HepG2 (cell line): ENCODE results near the gene ALDH2. TPM values are rescaled to one million over a fixed set of nuclear protein-coding genes. Genes with fewer than 3 reads are reported as not detected.

Experiments
- ATF7 ChIP-seq, 2 experiments: fragments of 450-650 bp in 1 of 2; sonication (generic) in 1 of 2; formaldehyde crosslinking in 1 of 2; IDR thresholded peaks; 2 replicates each; pipeline versions ENCODE4 v1.4.0 to v1.6.1; 2016 to 2020; ENCODE audit warnings: antibody characterized with exemption in 1 of 2, mild to moderate bottlenecking in 1 of 2, missing genetic modification reagents in 1 of 2
- CCAR2 ChIP-seq: fragments of 200-400 bp; formaldehyde crosslinking; optimal IDR thresholded peaks from 2 replicates; pipeline ENCODE3; 2018; ENCODE audit warnings: low read depth, mild to moderate bottlenecking, low read length, moderate library complexity
- HHEX ChIP-seq: IDR thresholded peaks from 2 replicates; pipeline ENCODE4 v1.6.1; 2016; ENCODE audit warnings: control low read depth
- HNRNPLL ChIP-seq: fragments of 200-400 bp; formaldehyde crosslinking; IDR thresholded peaks from 2 replicates; pipeline ENCODE4 v1.6.1; 2017; ENCODE audit warnings: mild to moderate bottlenecking, low read depth, low read length; ENCODE audit not compliant: poor library complexity, severe bottlenecking
- MEF2D ChIP-seq: sonication (generic); formaldehyde crosslinking; IDR thresholded peaks from 2 replicates; pipeline ENCODE4 v1.5.1; 2020; ENCODE audit warnings: mild to moderate bottlenecking, missing genetic modification reagents
- NFYB ChIP-seq: sonication (generic); formaldehyde crosslinking; IDR thresholded peaks from 2 replicates; pipeline ENCODE4 v1.4.0; 2020; ENCODE audit warnings: missing genetic modification reagents
- NFYC ChIP-seq: IDR thresholded peaks from 2 replicates; pipeline ENCODE4 v1.6.1; 2016; ENCODE audit warnings: missing genetic modification reagents, missing compliant biosample characterization
- PTBP1 ChIP-seq: fragments of 200-400 bp; formaldehyde crosslinking; IDR thresholded peaks from 2 replicates; pipeline ENCODE4 v1.6.1; 2018; ENCODE audit warnings: low read length, low read depth; ENCODE audit not compliant: poor library complexity, severe bottlenecking
- RBAK ChIP-seq: sonication (generic); formaldehyde crosslinking; IDR thresholded peaks from 2 replicates; pipeline ENCODE4 v1.5.1; 2020; ENCODE audit warnings: mild to moderate bottlenecking, missing genetic modification reagents
- RBFOX2 ChIP-seq: fragments of 200-400 bp; formaldehyde crosslinking; IDR thresholded peaks from 2 replicates; pipeline ENCODE4 v1.6.1; 2017; ENCODE audit warnings: low read depth, mild to moderate bottlenecking, low read length
- RFX1 ChIP-seq: fragments of 450-650 bp; IDR thresholded peaks from 2 replicates; pipeline ENCODE4 v1.6.1; 2017
- SP1 ChIP-seq, 2 experiments: fragments of 450-650 bp in 1 of 2; sonication (generic) in 1 of 2; formaldehyde crosslinking in 1 of 2; IDR thresholded peaks; 2 replicates each; pipeline versions ENCODE4 v1.4.0 to v1.6.1; 2016 to 2020; ENCODE audit warnings: missing genetic modification reagents in 1 of 2
- SSRP1 ChIP-seq: IDR thresholded peaks from 2 replicates; pipeline ENCODE4 v1.6.1; 2016; ENCODE audit warnings: control low read depth
- ZIK1 ChIP-seq: sonication (generic); formaldehyde crosslinking; IDR thresholded peaks from 2 replicates; pipeline ENCODE4 v1.5.0; 2020; ENCODE audit warnings: mild to moderate bottlenecking, low read depth, missing genetic modification reagents, borderline replicate concordance
- ZNF350 ChIP-seq: sonication (generic); formaldehyde crosslinking; IDR thresholded peaks from 2 replicates; pipeline ENCODE4 v1.4.0; 2020; ENCODE audit warnings: mild to moderate bottlenecking, low read depth, missing genetic modification reagents, borderline replicate concordance
- ZNF670 ChIP-seq: sonication (generic); formaldehyde crosslinking; IDR thresholded peaks from 2 replicates; pipeline ENCODE4 v1.8.0; 2022; ENCODE audit warnings: mild to moderate bottlenecking, missing genetic modification reagents, borderline replicate concordance
- ZSCAN12 ChIP-seq: sonication (generic); formaldehyde crosslinking; IDR thresholded peaks from 2 replicates; pipeline ENCODE4 v1.9.0; 2021; ENCODE audit warnings: mild to moderate bottlenecking, missing genetic modification reagents
- polyA plus RNA-seq, 8 experiments: library from polyadenylated mRNA; depleted of rRNA in 3 of 8; stranded (reverse) in 7 of 8; unstranded in 1 of 8; fragments of >200 nt; fragmentation: Illumina TruSeq in 4 of 8; extraction: Trizol in 4 of 8; gene quantifications; 2 replicates each; pipeline versions ENCODE4 v1.2.1 to v1.2.3, GENCODE V29; 2011 to 2016; ENCODE audit warnings: low read depth in 4 of 8, missing spikeins in 1 of 8, mixed read lengths in 1 of 8; ENCODE audit not compliant: insufficient read depth in 1 of 8
- total RNA-seq, 5 experiments: library from RNA; depleted of rRNA; stranded (reverse); fragments of >200 nt; fragmentation: Illumina TruSeq; extraction: Trizol; gene quantifications; 2 replicates each; pipeline ENCODE4 v1.2.3, GENCODE V29; 2016; ENCODE audit warnings: low read depth in 1 of 5
- TF ChIP-seq, protein P1 (sequence below): sonication (generic); formaldehyde crosslinking; IDR thresholded peaks from 2 replicates; pipeline ENCODE4 v1.5.1; 2020; ENCODE audit warnings: missing genetic modification reagents, mild to moderate bottlenecking, borderline replicate concordance
- TF ChIP-seq, protein P2 (sequence below): sonication (generic); formaldehyde crosslinking; IDR thresholded peaks from 2 replicates; pipeline ENCODE4 v1.4.0; 2020; ENCODE audit warnings: missing genetic modification reagents, borderline replicate concordance
- TF ChIP-seq, protein P3 (sequence below): sonication (generic); formaldehyde crosslinking; IDR thresholded peaks from 2 replicates; pipeline ENCODE4 v1.4.0; 2020; ENCODE audit warnings: mild to moderate bottlenecking, low read depth, missing genetic modification reagents
- TF ChIP-seq, protein P4 (sequence below): sonication (generic); formaldehyde crosslinking; IDR thresholded peaks from 2 replicates; pipeline ENCODE4 v1.4.0; 2020; ENCODE audit warnings: mild to moderate bottlenecking, missing genetic modification reagents

ALDH2 gene
- total and polyA plus RNA-seq, 2 of the 13 experiments (the other 11 are each of a cell fraction or from before 2014, with no cell fraction given): 78.8 to 103 TPM

DNA sequence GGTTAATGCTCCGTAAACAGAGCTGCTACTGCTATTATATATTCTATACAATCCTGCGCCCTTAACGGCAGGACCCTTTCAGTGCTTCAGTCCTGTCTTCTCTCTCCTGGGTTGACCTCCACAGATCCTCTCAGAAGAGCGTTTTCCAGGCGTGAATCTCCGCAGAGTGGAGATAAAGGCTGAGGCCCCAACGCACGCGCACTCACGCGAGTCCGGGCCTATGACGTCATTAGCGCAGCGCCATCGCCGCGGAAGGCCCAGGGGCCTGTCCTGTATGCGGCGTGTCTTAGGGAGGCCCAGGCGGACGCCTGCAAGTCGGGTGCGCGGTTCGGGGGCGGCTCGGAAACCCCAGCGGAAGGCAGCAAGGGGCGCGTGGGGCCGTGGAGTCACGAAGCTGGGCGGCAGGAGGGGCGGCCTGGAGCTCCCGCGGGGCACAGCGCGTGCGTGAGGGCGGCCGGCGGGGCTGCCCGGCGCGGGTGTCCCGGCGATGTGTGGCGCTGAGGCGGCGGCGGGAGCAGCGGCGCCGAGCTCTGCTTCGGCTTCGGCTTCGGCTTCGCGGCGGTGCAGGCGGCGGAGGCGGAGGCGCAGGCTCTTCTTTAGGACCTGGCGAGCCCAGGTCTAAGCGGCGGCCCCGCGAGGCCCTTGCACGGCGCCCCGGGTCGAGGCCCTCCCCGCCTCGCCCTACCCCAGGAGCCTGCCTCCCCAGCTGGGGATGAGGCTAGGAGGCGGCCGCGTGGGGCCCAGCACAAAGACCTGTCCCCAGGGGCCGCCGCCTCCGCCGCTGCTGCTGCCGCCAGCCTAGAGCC, 75.2 kb downstream of the ALDH2 start, which contains the start of gene MAPKAPK5 (continued):
- TF ChIP-seq ZNF670 (CRISPR knock-in tag) (no peak), ZIK1 (CRISPR knock-in tag) (peak; percentile 47; the same call in 1 of the 2 replicates), CCAR2 (no peak), RFX1 (no peak), PTBP1 (no peak), SP1 (IDR thresholded peaks at IDR 0.05) (no peak), SP1 (CRISPR knock-in tag; IDR thresholded peaks at IDR 0.05) (peak; percentile 57), RBAK (CRISPR knock-in tag) (no peak), NFYB (peak; percentile 46; the same call in 1 of the 2 replicates), ZNF350 (CRISPR knock-in tag) (peak; percentile 85), ZSCAN12 (CRISPR knock-in tag) (no peak), NFYC (CRISPR knock-in tag) (no peak), HNRNPLL (peak; percentile 72), RBFOX2 (peak; percentile 87), ATF7 (IDR thresholded peaks at IDR 0.05) (peak; percentile 100), ATF7 (CRISPR knock-in tag; IDR thresholded peaks at IDR 0.05) (peak; percentile 99), HHEX (CRISPR knock-in tag) (no peak), MEF2D (CRISPR knock-in tag) (no peak), SSRP1 (CRISPR knock-in tag) (peak; percentile 52; the same call in 1 of the 2 replicates)
- TF ChIP-seq, protein P1, sequence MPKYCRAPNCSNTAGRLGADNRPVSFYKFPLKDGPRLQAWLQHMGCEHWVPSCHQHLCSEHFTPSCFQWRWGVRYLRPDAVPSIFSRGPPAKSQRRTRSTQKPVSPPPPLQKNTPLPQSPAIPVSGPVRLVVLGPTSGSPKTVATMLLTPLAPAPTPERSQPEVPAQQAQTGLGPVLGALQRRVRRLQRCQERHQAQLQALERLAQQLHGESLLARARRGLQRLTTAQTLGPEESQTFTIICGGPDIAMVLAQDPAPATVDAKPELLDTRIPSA: no peak
- TF ChIP-seq, protein P2, sequence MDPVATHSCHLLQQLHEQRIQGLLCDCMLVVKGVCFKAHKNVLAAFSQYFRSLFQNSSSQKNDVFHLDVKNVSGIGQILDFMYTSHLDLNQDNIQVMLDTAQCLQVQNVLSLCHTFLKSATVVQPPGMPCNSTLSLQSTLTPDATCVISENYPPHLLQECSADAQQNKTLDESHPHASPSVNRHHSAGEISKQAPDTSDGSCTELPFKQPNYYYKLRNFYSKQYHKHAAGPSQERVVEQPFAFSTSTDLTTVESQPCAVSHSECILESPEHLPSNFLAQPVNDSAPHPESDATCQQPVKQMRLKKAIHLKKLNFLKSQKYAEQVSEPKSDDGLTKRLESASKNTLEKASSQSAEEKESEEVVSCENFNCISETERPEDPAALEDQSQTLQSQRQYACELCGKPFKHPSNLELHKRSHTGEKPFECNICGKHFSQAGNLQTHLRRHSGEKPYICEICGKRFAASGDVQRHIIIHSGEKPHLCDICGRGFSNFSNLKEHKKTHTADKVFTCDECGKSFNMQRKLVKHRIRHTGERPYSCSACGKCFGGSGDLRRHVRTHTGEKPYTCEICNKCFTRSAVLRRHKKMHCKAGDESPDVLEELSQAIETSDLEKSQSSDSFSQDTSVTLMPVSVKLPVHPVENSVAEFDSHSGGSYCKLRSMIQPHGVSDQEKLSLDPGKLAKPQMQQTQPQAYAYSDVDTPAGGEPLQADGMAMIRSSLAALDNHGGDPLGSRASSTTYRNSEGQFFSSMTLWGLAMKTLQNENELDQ: peak; percentile 37; the same call in 1 of the 2 replicates
- TF ChIP-seq, protein P3, sequence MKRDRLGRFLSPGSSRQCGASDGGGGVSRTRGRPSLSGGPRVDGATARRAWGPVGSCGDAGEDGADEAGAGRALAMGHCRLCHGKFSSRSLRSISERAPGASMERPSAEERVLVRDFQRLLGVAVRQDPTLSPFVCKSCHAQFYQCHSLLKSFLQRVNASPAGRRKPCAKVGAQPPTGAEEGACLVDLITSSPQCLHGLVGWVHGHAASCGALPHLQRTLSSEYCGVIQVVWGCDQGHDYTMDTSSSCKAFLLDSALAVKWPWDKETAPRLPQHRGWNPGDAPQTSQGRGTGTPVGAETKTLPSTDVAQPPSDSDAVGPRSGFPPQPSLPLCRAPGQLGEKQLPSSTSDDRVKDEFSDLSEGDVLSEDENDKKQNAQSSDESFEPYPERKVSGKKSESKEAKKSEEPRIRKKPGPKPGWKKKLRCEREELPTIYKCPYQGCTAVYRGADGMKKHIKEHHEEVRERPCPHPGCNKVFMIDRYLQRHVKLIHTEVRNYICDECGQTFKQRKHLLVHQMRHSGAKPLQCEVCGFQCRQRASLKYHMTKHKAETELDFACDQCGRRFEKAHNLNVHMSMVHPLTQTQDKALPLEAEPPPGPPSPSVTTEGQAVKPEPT (CRISPR knock-in tag): peak; percentile 92; the same call in 1 of the 2 replicates
- TF ChIP-seq, protein P4, sequence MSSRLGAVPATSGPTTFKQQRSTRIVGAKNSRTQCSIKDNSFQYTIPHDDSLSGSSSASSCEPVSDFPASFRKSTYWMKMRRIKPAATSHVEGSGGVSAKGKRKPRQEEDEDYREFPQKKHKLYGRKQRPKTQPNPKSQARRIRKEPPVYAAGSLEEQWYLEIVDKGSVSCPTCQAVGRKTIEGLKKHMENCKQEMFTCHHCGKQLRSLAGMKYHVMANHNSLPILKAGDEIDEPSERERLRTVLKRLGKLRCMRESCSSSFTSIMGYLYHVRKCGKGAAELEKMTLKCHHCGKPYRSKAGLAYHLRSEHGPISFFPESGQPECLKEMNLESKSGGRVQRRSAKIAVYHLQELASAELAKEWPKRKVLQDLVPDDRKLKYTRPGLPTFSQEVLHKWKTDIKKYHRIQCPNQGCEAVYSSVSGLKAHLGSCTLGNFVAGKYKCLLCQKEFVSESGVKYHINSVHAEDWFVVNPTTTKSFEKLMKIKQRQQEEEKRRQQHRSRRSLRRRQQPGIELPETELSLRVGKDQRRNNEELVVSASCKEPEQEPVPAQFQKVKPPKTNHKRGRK (CRISPR knock-in tag): no peak
